BE2C (cell line): ENCODE results near the gene DPM2.

Source experiments
- DNase-seq: peaks from one replicate; pipeline ENCODE4 v3.0.0-alpha.2; 2020
- H3K27me3 ChIP-seq: fragments of 250-450 bp; sonication (Bioruptor Pico); 2 replicates; pipeline ENCODE4 v1.5.1; 2020; ENCODE audit warnings: mild to moderate bottlenecking
- H3K36me3 ChIP-seq: fragments of 250-450 bp; sonication (Bioruptor Pico); 2 replicates; pipeline ENCODE4 v1.5.1; 2020; ENCODE audit warnings: mild to moderate bottlenecking
- H3K4me1 ChIP-seq: fragments of 250-450 bp; sonication (Bioruptor Pico); 2 replicates; pipeline ENCODE4 v1.5.1; 2020
- H3K4me3 ChIP-seq: 2 replicates; pipeline ENCODE4 v1.5.1; 2011; ENCODE audit warnings: low read depth, low read length
- H3K9me3 ChIP-seq: fragments of 250-450 bp; sonication (Bioruptor Pico); 2 replicates; pipeline ENCODE4 v1.5.1; 2020
- CTCF ChIP-seq: IDR thresholded peaks from 2 replicates; pipeline ENCODE4 v1.5.1; 2012; ENCODE audit warnings: mild to moderate bottlenecking, low read depth, low read length

DPM2 gene

DNA sequence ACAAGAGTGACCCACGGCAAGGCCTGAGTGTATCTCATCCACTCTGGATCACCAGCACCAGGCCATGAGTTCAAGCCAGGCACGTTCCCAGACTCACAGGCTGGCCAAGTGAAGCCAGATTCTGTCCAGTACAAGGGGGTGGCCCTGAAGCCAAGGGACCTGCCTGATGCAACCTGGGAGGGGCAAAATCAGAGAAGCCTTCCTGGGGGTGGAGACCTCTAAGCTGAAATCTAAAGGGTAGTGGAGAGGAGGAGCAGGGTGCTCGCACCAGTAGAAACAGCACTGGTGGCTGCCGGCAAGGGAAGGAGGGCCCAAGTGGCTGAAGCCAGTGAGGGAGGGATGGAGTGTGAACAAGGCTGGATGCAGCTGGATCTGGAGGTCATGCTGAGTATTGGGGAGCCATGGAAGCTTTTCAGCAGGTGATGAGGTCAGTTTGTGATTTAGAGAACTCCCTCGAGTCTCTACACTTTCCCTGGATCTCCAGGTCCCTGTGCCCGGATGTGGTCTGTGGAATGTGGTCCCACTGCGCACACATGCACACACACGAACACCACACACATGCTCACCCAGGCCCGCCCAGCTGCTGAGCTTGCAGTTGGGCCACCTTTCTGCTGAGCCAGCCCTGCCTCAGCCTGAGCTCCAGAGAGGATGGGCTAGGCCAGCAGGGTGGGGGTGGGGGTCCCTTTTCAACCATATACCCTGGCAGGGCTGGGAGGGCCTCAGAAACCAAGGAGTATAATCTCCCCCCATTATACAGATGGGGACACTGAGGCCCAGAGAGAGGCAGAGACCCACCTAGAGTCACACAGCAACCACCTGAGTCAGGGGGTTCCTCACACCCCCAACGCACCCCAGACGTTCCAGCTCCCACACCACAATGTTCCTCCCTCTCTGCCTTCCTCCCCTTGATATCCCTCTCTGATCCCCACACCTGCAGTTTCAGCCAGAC lies 8.7 kb downstream of the DPM2 start:
- DNase-seq, result no peak
- Histone ChIP-seq H3K36me3 (no peaks in the 10 kb centered on the region), H3K4me1 (peaks cover 5% of the 10 kb centered on the region), H3K27me3 (no peaks in the 10 kb centered on the region), H3K4me3 (no peak overlapping the region), H3K9me3 (no peaks in the 10 kb centered on the region)
- TF ChIP-seq CTCF, result no peak

DNA sequence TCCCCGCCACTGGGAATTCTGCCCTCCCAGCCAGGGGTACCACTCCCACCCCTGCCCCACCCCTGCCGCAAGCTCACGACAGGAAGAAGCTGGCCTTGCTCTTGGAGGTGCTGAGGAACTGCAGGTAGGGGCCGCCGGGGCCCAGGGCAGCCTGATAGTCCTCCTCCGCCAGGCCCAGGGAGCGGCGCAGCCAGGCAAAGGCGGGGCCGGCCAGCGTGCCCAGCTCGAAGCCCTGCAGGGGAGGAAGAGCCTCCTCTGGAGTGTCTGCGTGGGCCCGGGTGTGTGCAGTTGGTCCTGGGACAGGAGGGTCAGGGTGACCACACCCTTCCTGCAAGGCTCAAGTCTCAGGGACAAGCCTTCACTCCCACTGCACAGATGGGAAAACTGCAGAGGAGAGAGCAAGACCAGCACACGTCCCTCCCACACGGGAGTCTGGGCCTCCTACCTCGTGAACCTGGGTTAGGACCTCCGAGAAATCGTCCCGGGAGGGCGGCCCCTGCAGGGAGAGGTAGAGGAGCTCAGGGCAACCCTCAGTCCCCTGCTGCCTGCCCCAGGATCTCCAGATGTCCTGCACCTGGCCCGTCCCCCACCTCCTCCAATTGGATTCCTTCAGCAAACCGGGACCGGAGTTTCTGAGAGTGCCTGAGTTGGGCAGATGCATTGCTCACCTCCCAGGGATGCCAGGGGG lies 9.5 kb downstream of the DPM2 start:
- no peaks in the 10 kb centered on the region for H3K9me3 ChIP-seq
- H3K4me3 ChIP-seq, result no peak overlapping the region
- peaks cover 5% of the 10 kb centered on the region for H3K4me1 ChIP-seq
- no peaks in the 10 kb centered on the region for H3K36me3 ChIP-seq
- TF ChIP-seq CTCF, result no peak
- no peaks in the 10 kb centered on the region for H3K27me3 ChIP-seq
- no peak for DNase-seq

- H3K27me3 ChIP-seq, result no peaks in the 10 kb centered on the region
- peaks cover 9% of the 10 kb centered on the region for H3K4me1 ChIP-seq
- H3K36me3 ChIP-seq, result no peaks in the 10 kb centered on the region
- no peak overlapping the region for H3K4me3 ChIP-seq
- no peak for TF ChIP-seq CTCF
- DNase-seq, result no peak
- H3K9me3 ChIP-seq, result no peaks in the 10 kb centered on the region
Measured at GRCh38 chr9:127927201-127927987, 10.3 kb downstream of the DPM2 start.

- Histone ChIP-seq H3K4me1 (peaks cover 9% of the 10 kb centered on the region), H3K36me3 (no peaks in the 10 kb centered on the region), H3K9me3 (no peaks in the 10 kb centered on the region), H3K4me3 (no peak overlapping the region), H3K27me3 (peaks cover 4% of the 10 kb centered on the region; the same call in 1 of the 2 replicates)
- no peak for TF ChIP-seq CTCF
- DNase-seq, result no peak
Measured at GRCh38 chr9:127926906-127927200, 10.8 kb downstream of the DPM2 start.

GRCh38 chr9:127925959-127926905 lies 11.4 kb downstream of the DPM2 start:
- no peaks in the 10 kb centered on the region for H3K36me3 ChIP-seq
- H3K4me3 ChIP-seq, result no peak overlapping the region
- DNase-seq, result no peak
- no peak for TF ChIP-seq CTCF
- no peaks in the 10 kb centered on the region for H3K9me3 ChIP-seq
- peaks cover 4% of the 10 kb centered on the region; the same call in 1 of the 2 replicates for H3K4me1 ChIP-seq
- peaks cover 4% of the 10 kb centered on the region; the same call in 1 of the 2 replicates for H3K27me3 ChIP-seq
